Stimulated activated CD8-positive, alpha-beta memory T cell treated with anti-CD3 and anti-CD28 coated beads, Interleukin-15, amount 100 ng/mL, for 4 hours (primary cell): ENCODE data around the gene KAT14.
"Not testable (repeated sequence)": the region's sequence is repeated elsewhere in the genome, so short reads cannot be mapped to it uniquely, and the experiment has no call there.

Experiments used
- DNase-seq, 2 donors: peaks; one replicate each; pipeline ENCODE4 v3.0.0-alpha.2; 2020; ENCODE audit warnings: low read depth in 2 of 2

KAT14 gene

GRCh38 chr20:18164356-18164755, 26.7 kb downstream of the KAT14 start:
- DNase-seq = no peak

- DNase-seq = no peak
Measured at GRCh38 chr20:18165553-18165952, 27.9 kb downstream of the KAT14 start.

GRCh38 chr20:18166241-18166881, 28.7 kb downstream of the KAT14 start:
- DNase-seq = no peak

GRCh38 chr20:18166950-18167349, 29.3 kb downstream of the KAT14 start:
- no peak for DNase-seq

- DNase-seq = no peak
Measured at GRCh38 chr20:18172379-18172778, 34.7 kb downstream of the KAT14 start.

- no peak for DNase-seq
Measured at GRCh38 chr20:18174906-18175683, 37.4 kb downstream of the KAT14 start.

- no peak for DNase-seq
Measured at GRCh38 chr20:18176318-18176785, 38.7 kb downstream of the KAT14 start.

GRCh38 chr20:18180366-18180765, 42.7 kb downstream of the KAT14 start:
- not testable (repeated sequence) for DNase-seq

- DNase-seq = no peak
Measured at GRCh38 chr20:18180815-18181214, 43.2 kb downstream of the KAT14 start.

GRCh38 chr20:18187020-18187419, 49.4 kb downstream of the KAT14 start:
- no peak for DNase-seq

- no peak for DNase-seq
Measured at GRCh38 chr20:18188434-18188833, 50.8 kb downstream of the KAT14 start.

- no peak for DNase-seq
Measured at GRCh38 chr20:18190338-18191233, 52.9 kb downstream of the KAT14 start.

GRCh38 chr20:18191306-18191705, 53.6 kb downstream of the KAT14 start:
- DNase-seq = no peak

- DNase-seq = not testable (repeated sequence)
Measured at GRCh38 chr20:18194461-18194860, 56.8 kb downstream of the KAT14 start.

- no peak for DNase-seq
Measured at GRCh38 chr20:18195931-18196330, 58.3 kb downstream of the KAT14 start.

GRCh38 chr20:18197382-18198070, 59.9 kb downstream of the KAT14 start:
- DNase-seq = no peak

GRCh38 chr20:18202966-18203365, 65.3 kb downstream of the KAT14 start:
- no peak for DNase-seq

GRCh38 chr20:18203700-18204099, 66.0 kb downstream of the KAT14 start:
- DNase-seq = not testable (repeated sequence)

- no peak for DNase-seq
Measured at GRCh38 chr20:18213002-18213401, 75.3 kb downstream of the KAT14 start.

GRCh38 chr20:18215566-18215965, 77.9 kb downstream of the KAT14 start:
- DNase-seq = no peak

GRCh38 chr20:18218280-18218679, 80.6 kb downstream of the KAT14 start:
- no peak for DNase-seq

GRCh38 chr20:18223409-18223808, 85.7 kb downstream of the KAT14 start:
- DNase-seq = no peak
